Measurements from ENCODE around the gene GPM6B. TPM values are rescaled to one million over a fixed set of nuclear protein-coding genes. Genes with fewer than 3 reads are reported as not detected.
"Not testable (repeated sequence)": the region's sequence is repeated elsewhere in the genome, so short reads cannot be mapped to it uniquely, and the experiment has no call there.

GPM6B gene
- total RNA-seq, 2 experiments from 2014 or later: not detected

DNA sequence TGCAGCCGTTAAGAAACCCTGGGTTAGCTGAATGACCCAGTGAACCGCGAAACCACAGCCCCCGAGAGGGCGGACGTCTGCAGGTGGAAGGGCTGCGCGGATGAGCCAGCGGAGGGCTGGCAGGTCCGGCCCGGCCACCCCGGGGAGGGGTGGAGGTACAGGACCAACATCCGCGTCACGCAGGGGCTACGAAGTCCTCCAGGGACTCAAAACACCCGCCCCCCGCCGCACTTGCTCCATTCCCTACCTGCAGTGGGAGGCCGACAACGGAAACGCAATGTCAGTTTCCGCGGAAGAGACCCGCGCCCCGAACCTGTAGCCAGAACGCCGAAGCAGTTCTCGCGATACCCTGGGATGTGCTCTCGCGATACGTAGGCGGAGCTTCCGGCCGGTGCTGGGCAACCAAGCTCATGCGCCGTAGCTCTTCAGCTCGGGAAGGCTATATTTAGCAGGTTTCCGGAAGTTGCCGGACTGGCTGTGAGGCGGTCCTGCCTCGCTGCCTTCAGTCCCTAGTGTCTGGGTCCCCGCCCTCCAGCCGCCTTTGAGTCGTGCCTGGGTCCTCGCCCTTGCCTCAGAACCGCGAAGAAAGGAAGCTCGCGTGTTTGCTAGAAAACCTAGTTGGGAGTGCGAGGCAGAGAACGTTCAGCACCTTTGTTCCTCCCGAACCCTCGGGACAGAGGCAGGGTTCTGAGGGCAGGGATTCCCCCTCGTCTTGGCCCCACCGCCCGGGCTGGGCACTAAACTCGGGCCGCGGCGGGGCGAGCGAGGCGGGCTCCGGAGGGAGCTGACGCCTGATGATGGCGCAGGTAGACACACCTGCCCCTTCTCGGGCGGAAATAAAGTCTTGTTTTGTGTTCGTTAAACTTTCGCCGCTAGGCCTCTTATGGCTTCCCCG lies 82.4 kb downstream of the GPM6B start, which contains the start of the genes OFD1 and TRAPPC2:
TSS of gene OFD1 (plus strand) at position 471 of the 895 bp plus-strand sequence. CDS start at position 795, 324 bp downstream.
TSS of gene TRAPPC2 (minus strand) at position 343 of the 895 bp plus-strand sequence. CDS start 14,657 bp downstream, outside the sequence.
- peaks cover 46% of the 10 kb centered on the region for H3K4me1 Mint-ChIP-seq (ENCODE audit: low read depth)
- H3K27me3 Mint-ChIP-seq (ENCODE audit: low read depth): no peaks in the 10 kb centered on the region
- DNase-seq (peak; percentile 93), ATAC-seq (peak; percentile 98)
- CTCF ChIA-PET: interaction anchor here (0.7 to 2.5 kb wide), 10 partner anchors 8 to 72 kb away, joined by 3 to 5 read pairs (median 4); no protein-coding TSS in a partner anchor
- POLR2A ChIA-PET: interaction anchor here (0.6 to 3.5 kb wide), 24 partner anchors 8 to 920 kb away, joined by 3 to 25 read pairs (median 4); partner anchors contain the start of genes GEMIN8, RAB9A and TCEANC
- H3K9me3 Mint-ChIP-seq (ENCODE audit: insufficient read depth): no peaks in the 10 kb centered on the region
- H3K4me3 Mint-ChIP-seq: peak within 1 kb of the TSS; percentile 97
- H3K36me3 Mint-ChIP-seq (ENCODE audit: low read depth): peaks cover 47% of the 10 kb centered on the region
- peak within 1 kb of the TSS; percentile 97 for H3K27ac Mint-ChIP-seq

- ChIA-PET CTCF (interaction anchor here (1.1 to 2.5 kb wide), 3 partner anchors 8 to 64 kb away, joined by 3 to 5 read pairs (median 5); no protein-coding TSS in a partner anchor), POLR2A (interaction anchor here (0.8 to 3.5 kb wide), 6 partner anchors 8 to 919 kb away, joined by 3 to 25 read pairs (median 6); partner anchors contain the start of gene RAB9A)
- Mint-ChIP-seq H3K4me1 (ENCODE audit: low read depth) (peaks cover 53% of the 10 kb centered on the region), H3K36me3 (ENCODE audit: low read depth) (peaks cover 56% of the 10 kb centered on the region), H3K27ac (peak overlapping the region; percentile 97), H3K4me3 (peak overlapping the region; percentile 97), H3K9me3 (ENCODE audit: insufficient read depth) (no peaks in the 10 kb centered on the region), H3K27me3 (ENCODE audit: low read depth) (no peaks in the 10 kb centered on the region)
- DNase-seq (no peak), ATAC-seq (no peak)
These were observed 83.4 kb downstream of the GPM6B start for GRCh38 chrX:13733506-13733905.

DNA sequence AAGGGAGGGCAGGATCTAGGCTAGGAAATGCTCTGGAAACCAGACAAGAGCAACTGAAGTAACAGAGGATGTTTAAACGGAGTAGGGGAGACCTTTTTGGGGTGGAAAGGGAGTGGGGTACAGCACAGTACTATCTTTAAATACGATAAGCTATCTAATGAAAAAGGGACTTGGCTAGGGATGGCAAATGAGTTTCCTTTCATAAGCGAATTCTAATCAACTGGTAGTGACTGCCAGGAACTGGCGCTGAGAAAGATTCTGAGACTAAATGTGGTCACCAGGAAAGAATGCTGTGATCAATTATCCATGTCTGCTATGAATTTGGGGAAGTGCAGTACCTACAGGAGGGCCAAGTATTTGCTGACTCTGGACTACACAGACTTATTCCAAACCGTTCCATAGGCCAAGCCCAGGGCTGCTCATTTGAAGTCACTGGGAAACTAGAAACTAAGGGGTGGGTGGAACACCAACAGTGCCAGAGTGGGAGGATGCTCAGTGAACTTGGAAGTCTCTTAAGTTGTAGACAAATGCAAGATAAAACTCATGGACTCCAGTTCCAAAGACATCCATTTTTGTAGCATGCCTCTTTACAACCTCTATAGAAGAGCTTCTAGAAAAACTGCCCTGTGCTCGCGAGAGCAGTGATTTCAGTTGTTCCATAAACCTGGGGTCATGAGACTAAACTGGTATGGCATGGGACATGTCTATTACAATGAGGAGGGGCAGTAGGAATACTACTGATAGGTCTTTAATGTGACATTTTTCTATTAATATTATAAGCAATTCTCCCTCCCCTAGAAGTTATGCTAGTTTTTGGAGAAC lies 84.4 kb downstream of the GPM6B start:
- ChIA-PET CTCF (no interaction called here), POLR2A (interaction anchor here (0.7 to 3.5 kb wide), 3 partner anchors 9 to 759 kb away, joined by 3 to 18 read pairs (median 4); partner anchors contain the start of gene RAB9A)
- H3K36me3 Mint-ChIP-seq (ENCODE audit: low read depth): peaks cover 66% of the 10 kb centered on the region
- no peak for ATAC-seq
- no peak overlapping the region for H3K27ac Mint-ChIP-seq
- H3K27me3 Mint-ChIP-seq (ENCODE audit: low read depth): no peaks in the 10 kb centered on the region
- DNase-seq: no peak
- H3K4me1 Mint-ChIP-seq (ENCODE audit: low read depth): peaks cover 58% of the 10 kb centered on the region
- H3K4me3 Mint-ChIP-seq: peak overlapping the region; percentile 97
- no peaks in the 10 kb centered on the region for H3K9me3 Mint-ChIP-seq (ENCODE audit: insufficient read depth)

DNA sequence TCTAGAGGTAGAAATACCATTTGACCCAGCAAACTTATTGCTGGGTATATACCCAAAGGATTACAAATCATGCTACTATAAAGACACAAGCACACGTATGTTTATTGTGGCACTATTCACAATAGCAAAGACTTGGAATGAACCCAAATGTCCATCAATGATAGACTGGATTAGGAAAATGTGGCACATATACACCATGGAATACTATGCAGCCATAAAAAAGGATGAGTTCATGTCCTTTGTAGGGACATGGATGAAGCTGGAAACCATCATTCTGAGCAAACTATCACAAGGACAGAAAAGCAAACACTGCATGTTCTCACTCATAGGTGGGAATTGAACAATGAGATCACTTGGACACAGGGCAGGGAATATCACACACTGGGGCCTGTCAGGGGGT lies 86.4 kb downstream of the GPM6B start:
- H3K9me3 Mint-ChIP-seq (ENCODE audit: insufficient read depth); POLR2A ChIA-PET; DNase-seq; H3K4me3 Mint-ChIP-seq; ATAC-seq; H3K27ac Mint-ChIP-seq; H3K27me3 Mint-ChIP-seq (ENCODE audit: low read depth); CTCF ChIA-PET: not testable (repeated sequence)
- Mint-ChIP-seq H3K36me3 (ENCODE audit: low read depth) (peaks cover 82% of the 10 kb centered on the region), H3K4me1 (ENCODE audit: low read depth) (peaks cover 64% of the 10 kb centered on the region)

GRCh38 chrX:13726583-13726982 lies 90.3 kb downstream of the GPM6B start:
- DNase-seq; H3K4me3 Mint-ChIP-seq; H3K27me3 Mint-ChIP-seq (ENCODE audit: low read depth); H3K9me3 Mint-ChIP-seq (ENCODE audit: insufficient read depth); ATAC-seq: not testable (repeated sequence)
- Mint-ChIP-seq H3K4me1 (ENCODE audit: low read depth) (peaks cover 62% of the 10 kb centered on the region), H3K36me3 (ENCODE audit: low read depth) (peaks cover 84% of the 10 kb centered on the region), H3K27ac (peak overlapping the region; percentile 49)
- ChIA-PET CTCF (interaction anchor here (1.2 kb wide), 1 partner anchor 32 kb away, joined by 4 read pairs; no protein-coding TSS in a partner anchor), POLR2A (interaction anchor here (2.3 kb wide), 1 partner anchor 8 kb away, joined by 7 read pairs; the partner anchor contains the start of genes OFD1 and TRAPPC2)

GRCh38 chrX:13724878-13725277 lies 92.0 kb downstream of the GPM6B start:
- POLR2A ChIA-PET: interaction anchor here (2.3 kb wide), 1 partner anchor 10 kb away, joined by 7 read pairs; the partner anchor contains the start of genes OFD1 and TRAPPC2
- not testable (repeated sequence) for H3K27ac Mint-ChIP-seq
- peaks cover 54% of the 10 kb centered on the region for H3K4me1 Mint-ChIP-seq (ENCODE audit: low read depth)

GRCh38 chrX:13721819-13722519 lies 94.9 kb downstream of the GPM6B start:
- CTCF ChIA-PET: interaction anchor here (0.6 to 1.3 kb wide), 5 partner anchors 10 to 20 kb away, joined by 3 to 4 read pairs (median 3); partner anchors contain the start of gene TRAPPC2
- POLR2A ChIA-PET: interaction anchor here (1.0 kb wide), 1 partner anchor 12 kb away, joined by 8 read pairs; the partner anchor contains the start of genes OFD1 and TRAPPC2
- Mint-ChIP-seq H3K4me3 (no peak overlapping the region), H3K27me3 (ENCODE audit: low read depth) (no peaks in the 10 kb centered on the region), H3K27ac (peak overlapping the region; percentile 54), H3K36me3 (ENCODE audit: low read depth) (peaks cover 72% of the 10 kb centered on the region), H3K4me1 (ENCODE audit: low read depth) (peaks cover 61% of the 10 kb centered on the region), H3K9me3 (ENCODE audit: insufficient read depth) (no peaks in the 10 kb centered on the region)
- no peak for DNase-seq
- ATAC-seq: no peak

More at GRCh38 chrX:13724878-13725277, 92.0 kb downstream of the GPM6B start:
- not testable (repeated sequence) for H3K9me3 Mint-ChIP-seq (ENCODE audit: insufficient read depth); ATAC-seq; H3K27me3 Mint-ChIP-seq (ENCODE audit: low read depth); H3K4me3 Mint-ChIP-seq
- DNase-seq: peak; percentile 35
- CTCF ChIA-PET: interaction anchor here (1.2 kb wide), 1 partner anchor 9 kb away, joined by 5 read pairs; the partner anchor contains the start of genes OFD1 and TRAPPC2
- H3K36me3 Mint-ChIP-seq (ENCODE audit: low read depth): peaks cover 77% of the 10 kb centered on the region

DNA sequence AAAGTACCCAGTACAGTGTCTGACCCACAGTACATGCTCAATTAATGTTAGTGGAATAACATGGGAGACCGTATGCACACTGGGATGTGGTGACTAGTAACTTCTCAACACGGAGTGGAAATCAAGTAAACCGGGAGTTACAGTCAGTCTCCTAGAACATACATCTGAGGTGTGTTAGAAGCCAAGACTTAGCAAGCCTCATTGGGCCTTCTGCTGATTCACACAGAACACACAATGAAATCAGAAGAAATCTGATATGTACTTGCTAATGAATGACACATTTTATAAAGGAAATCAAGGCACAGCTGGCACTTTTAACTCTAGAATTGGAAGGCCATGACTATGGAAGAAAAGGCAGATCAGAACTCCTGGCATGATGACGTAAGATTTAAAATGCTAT lies 95.5 kb downstream of the GPM6B start:
- Mint-ChIP-seq H3K4me3 (no peak overlapping the region), H3K36me3 (ENCODE audit: low read depth) (peaks cover 69% of the 10 kb centered on the region), H3K4me1 (ENCODE audit: low read depth) (peaks cover 57% of the 10 kb centered on the region), H3K27ac (no peak overlapping the region), H3K27me3 (ENCODE audit: low read depth) (no peaks in the 10 kb centered on the region), H3K9me3 (ENCODE audit: insufficient read depth) (no peaks in the 10 kb centered on the region)
- ATAC-seq (no peak), DNase-seq (no peak)
- ChIA-PET POLR2A (no interaction called here), CTCF (interaction anchor here (1.3 kb wide), 1 partner anchor 19 kb away, joined by 3 read pairs; no protein-coding TSS in a partner anchor)
